Tongue (tissue), 2 donors: ENCODE data around the gene AXL. TPM values are rescaled to one million over a fixed set of nuclear protein-coding genes. Genes with fewer than 3 reads are reported as not detected.
"Not testable (repeated sequence)": the region's sequence is repeated elsewhere in the genome, so short reads cannot be mapped to it uniquely, and the experiment has no call there.

Source experiments
- DNase-seq: peaks from one replicate; pipeline ENCODE4 v3.0.0-alpha.2; 2015
- total RNA-seq: library from RNA; depleted of rRNA; stranded (reverse); fragments of >200 nt; gene quantifications from one replicate; pipeline ENCODE4 v1.2.3, GENCODE V29; 2014

Gene AXL
- total RNA-seq, 1 donor from 2014 or later, result 57.3 TPM

DNA sequence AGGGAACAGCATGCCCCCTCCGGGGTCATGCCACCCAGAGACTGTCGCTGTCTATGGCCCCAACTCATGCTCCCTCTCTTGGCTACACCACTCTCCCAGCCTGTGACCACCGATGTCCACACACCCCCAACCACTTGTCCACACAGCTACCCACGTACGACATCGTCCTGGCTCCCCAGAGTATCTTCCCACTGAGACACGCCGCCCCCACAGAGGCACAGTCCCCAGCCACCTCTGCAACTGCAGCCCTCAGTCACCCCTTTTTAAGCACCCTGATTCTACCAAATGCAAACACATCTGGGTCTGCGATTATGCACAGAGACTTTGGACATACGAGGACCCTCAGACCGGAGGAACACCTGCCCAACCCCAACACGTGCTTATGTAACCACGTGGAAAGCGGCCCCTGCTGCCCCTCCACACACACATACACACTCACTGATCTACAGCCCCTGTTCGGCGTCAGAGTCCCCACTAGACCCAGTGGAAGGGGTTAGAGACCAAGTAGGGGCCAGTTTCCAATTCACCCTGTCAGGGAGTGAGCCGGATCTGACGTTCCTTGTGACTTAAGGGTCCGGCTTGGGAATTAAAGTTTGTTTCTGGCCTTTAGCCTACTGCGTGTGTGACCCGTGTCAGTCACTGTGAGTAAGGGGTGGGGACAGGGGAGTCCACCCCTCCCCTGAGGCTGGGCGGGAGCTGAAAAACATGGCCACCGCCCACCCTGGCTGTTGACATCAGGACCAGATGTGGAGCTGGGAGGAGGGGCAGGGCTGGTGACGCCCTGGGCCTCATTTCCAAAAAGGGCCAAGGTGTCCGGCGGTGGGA lies 11.9 kb upstream of the AXL start:
- DNase-seq, result peak; percentile 68

DNA sequence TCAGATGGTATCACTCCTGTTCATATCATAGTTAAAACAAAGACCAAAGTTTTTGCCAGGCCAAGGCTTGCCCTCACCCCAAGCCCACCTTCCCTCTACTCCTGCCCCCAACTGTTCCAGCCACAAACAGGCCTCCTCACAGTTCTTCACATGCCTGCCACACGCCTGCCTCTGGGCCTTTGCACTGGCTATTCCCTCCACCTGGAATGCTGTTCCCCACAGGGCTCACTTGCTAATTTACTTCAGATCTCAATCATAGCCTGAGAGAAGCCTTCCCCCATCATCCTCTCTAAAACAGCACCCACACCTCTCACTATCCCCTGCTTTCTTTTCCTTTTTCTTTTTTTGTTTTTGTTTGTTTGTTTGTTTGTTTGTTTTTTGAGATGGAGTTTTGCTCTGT lies 4.9 kb upstream of the AXL start:
- no peak for DNase-seq

DNA sequence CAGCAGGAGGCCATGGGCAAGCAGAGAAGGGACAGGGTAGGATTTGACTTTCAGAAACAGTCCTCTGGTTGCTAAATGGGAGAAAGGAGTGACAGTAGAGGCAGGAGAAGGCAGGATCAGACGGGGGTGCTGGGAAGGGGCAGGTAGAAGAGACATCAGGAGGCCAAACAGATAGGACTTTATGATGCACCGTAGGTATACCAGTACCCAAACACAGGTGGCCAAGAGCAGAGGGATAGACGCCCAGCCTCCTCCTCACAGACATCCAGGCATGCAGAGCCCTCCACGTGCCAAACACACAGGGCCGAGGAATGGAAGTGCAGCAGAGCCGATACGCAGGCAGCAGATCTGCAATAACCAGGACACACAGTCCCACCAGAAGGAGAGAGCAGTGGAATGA lies 1.3 kb upstream of the AXL start:
- DNase-seq, result no peak

DNA sequence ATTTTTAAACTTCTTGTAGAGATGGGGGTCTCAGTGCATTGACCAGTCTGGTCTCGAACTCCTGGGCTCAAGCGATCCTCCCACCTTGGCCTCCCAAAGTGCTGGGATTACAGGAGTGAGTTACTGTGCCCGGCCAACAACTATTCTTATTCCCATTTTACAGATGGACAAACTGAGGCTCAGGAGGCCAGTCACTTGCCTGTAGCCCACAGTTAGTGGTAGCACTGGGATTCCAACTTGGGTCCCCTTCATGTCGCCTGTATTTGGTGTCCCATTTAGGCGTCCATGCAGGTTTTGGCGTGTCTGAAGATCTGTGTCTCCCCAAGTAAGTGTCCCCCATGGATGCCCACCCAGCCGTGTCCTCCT lies 791 bp upstream of the AXL start:
- no peak for DNase-seq

DNA sequence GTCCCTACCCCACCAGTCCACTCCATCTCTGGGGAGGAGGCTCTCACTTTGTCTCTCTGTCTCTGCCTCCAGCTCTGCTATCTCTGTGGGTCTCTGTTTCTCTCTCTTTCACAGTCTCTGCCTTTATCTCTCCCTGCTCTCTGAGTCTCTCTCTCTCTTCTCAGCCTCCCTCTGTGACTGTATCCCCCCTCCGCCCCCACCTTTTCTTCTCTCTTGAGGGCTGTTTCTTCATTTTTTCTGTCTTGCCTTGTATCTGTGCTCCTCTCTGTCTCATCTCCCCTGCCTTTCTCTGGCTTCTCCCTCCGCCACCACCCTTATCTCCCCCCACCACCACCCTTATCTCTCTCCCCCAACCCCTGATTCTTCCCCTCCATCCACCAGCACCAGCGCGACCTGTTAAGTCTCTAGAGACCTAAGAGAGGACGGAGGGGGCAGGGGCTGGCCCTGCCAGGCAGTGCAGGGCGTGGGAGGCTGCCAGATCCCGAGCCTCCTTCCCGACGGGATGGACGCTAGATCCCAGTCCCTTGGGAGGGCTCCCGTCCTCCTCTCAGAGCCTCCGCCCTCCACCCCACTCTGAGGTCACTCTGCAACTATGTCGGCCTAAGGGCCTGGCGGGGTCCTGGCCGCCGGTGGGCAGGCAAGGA lies 1.0 kb downstream of the AXL start:
- DNase-seq, result no peak

DNA sequence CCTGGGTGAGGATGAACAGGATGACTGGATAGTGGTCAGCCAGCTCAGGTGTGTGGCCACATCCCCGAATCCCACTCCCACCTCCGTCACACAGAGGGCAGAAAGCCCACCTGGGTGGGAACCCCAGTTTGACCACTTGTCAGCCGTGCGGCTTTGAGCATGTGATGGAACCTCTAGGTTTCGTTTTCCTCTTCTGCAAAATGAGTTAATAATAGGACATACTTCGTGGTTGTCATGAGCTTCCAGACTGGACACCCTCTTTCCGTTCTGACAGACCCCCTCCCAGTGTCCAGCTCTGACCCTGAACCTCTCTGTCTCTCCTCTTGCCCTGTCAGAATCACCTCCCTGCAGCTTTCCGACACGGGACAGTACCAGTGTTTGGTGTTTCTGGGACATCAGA lies 1.8 kb downstream of the AXL start:
- DNase-seq, result no peak

DNA sequence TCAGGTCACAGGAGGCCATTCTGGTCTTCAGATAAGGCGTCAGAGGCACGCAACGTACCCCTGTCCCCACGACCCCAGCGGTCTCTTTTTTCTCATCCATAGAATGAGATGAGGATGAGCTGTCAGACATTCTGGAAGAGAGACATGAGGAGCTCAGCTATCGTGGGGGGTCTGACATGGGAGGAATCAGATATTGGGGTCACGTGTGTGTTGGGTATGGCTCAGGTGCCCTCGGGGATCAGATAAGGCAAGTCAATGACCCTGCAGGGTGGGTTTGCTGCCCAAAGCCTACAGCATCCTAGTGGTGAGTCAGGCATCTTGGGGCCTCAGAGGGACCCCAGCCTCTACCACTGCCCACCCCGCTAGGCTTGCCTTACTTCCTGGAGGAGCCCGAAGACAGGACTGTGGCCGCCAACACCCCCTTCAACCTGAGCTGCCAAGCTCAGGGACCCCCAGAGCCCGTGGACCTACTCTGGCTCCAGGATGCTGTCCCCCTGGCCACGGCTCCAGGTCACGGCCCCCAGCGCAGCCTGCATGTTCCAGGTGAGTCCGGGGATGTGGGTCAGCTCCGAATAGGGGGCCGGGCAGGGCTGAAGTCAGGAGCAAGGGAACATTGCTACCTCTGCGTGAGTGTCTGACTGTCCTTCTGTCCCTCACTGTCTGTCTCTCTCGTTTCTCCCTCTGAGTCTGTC lies 2.6 kb downstream of the AXL start:
- no peak for DNase-seq

DNA sequence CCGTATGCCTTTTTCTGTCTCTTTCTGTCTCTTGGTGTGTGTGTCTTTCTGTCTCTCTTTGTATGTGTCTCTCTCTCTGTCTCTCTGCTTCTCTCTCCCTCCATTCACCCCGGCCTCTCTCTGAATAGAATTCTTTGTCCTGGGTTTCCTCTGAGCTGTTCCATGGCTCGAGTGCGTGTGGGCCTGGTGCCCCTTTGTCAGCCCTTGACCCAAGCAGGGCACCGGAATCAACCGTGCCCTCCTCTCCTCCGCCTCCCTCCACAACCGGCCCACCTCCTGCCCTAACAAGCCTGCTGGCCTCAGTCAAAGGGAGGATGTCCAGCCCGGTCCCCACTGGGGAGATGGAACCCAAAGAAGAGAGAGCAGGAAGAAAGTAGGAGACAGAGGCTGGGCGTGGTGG lies 3.2 kb downstream of the AXL start:
- DNase-seq, result no peak

DNA sequence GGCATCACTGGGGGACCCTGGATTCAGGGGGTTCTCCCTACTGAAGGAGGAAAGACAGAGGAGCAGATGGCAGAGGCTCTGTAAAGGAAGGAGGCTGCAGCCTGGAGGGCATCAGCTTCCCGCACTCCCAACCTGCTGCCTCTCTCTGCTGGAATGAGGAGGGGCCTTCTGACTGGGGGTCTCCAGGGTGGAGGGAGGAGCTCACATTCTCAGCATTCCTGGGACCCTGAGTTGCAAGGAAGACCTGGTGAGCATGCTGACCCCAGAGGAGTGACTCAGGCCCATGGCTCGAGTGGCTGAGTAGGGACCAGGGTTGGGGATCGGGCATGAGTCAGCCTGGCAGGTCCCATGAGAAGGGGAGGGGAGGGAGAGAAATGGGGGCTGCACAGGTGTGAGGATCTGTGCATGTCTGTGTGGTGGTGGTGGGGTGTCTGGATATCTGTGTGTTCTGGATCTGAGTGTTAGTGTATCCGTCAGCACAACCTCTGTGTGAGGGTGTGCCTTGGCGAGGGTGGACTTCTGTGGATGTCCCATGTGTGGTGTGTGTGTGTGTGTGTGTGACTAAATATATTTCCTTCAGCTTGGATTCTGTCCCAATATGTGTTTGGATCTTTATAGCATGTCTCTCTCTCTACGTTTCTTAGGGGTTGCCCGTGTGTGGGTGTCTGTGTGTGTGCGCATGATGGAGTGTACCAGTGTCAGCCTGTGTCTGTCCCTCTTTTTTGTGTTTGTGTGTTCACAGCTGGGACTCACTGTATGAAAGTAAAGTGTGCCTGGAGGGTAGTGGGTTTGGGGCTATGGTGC lies 4.6 kb downstream of the AXL start:
- DNase-seq, result no peak

DNA sequence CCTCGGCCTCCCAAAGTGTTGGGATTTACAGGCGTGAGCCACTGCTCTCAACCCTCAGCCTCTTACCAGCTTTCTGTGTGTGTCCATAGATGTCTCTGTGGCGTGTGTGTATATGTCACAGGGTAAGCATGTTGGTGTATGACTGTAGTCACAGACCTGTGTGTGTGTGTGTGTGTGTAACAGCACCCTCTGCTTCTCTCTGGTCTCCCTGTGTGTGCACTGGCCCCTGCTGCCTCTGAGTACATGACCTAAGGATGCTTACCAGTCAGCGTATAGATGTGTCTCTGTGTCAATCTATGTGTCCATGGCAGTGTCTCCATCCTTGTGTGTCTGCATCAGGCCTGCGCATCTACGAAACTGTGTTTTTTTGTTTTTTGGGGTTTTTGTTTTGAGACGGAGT lies 5.6 kb downstream of the AXL start:
- no peak for DNase-seq

DNA sequence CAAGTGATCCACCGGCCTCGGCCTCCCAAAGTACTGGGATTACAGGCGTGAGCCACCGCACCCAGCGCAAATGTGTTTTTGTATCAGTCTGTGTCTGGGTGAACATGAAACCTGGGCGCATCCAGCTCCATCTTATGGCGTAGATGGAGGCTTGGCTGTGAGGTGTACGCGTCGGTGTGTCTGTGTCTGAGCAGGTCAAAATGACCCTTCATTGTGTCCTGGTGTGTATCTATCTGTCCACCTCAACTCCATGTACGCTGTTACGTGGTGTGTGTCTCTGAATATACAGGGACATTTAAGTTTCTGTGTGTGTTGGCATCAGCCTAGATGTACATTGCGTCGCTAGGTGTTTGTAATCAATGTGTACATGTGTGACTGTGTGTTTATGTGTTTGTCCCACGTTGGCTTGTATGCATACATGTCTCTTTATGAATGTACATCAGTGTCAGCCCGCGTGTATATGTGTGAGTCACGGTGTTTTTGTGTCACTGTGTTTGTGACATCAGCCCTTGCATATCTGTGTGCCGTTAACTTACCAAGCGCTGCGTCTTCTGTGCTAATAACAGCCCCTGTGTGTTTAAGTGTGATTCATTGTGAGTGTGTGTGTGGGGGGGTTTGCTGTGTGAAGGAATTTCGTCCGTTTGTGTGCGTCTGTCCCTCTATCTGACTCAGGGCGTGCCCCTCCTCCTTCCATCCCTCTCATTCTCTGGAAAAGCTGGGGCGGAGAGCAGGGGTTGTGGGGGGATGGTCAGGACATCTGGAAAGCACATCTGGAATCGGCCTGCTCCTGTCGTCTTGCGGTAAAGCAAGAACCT lies 6.4 kb downstream of the AXL start:
- DNase-seq, result peak; percentile 89

DNA sequence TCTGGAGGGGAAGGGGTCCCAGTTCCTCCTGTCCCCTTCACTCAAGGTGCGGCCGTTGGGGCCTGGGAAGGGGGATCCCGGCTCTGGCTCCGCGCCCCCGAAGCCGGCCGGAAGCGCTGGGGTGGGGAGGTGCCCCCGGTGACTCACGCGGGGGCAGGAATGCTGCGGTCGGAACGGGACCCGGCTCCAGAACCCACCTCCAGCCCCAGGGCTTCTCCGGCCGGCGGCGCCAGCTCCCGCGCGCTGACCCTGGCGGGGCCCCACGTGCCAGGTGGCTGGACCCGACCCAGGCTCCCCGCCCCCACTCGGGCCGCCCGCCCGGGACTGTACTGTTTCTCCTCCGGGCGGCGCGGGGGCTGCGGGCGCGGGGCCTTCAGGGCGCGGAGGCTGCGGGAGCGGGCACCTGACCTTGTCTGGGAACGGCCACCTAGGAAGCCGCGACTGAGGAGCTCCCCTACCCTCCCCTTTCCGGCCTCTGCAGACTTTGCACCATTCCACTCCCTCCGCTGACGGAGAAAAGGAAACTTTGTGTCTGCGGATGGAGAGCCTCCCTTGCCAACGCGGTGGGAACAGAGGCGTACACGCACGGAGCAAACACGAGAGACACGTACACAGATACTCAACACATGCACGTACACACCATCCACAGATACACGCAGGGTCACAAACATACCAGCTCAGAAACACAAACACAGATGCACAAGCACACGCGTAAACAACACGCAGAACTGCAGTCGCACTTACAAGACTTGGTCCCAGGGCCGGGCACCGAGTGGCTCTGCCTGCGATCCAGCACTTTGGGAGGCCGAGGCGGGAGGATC lies 7.2 kb downstream of the AXL start:
- peak; percentile 81 for DNase-seq

DNA sequence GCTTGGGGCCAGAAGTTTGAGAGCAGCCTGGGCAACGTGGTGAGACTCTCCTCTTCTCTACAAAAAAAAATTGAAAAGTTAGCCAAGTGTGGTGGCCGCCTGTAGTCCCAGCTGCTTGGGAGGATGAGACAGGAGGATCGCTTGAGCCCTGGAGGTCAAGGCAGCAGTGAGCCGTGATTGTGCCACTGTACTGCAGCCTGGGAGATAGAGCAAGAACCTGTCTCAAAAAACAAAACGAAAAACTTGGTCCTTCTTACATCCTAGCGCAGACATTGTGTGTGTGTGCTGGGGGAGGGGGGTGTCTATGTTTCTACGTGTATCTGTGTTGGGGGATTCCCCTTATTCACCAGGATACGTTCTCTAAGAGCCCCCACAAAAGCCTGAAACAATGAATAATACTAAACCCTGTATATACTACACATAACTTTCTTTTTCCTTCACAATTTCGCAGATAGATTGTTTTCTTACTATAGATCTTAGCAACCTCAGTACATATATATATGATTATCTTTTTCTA lies 7.9 kb downstream of the AXL start:
- DNase-seq, result no peak

DNA sequence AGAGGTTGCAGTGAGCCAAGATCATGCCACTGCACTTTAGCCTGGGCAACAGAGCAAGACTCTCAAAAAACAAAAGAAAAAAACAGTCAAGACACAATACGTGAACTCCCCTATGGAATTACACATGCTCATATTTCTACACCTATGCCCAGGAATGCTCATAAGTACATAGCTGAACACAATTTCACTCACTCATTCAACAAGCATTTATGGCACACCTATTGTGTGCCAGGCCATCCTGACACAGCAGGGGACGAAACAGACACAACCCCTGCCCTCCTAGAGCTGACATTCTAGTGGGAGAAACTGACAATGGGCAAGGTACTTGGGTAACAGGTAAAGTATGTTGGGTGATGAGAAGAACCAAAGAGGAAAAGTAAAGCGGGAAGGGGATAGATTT lies 9.5 kb downstream of the AXL start:
- DNase-seq, result no peak

DNA sequence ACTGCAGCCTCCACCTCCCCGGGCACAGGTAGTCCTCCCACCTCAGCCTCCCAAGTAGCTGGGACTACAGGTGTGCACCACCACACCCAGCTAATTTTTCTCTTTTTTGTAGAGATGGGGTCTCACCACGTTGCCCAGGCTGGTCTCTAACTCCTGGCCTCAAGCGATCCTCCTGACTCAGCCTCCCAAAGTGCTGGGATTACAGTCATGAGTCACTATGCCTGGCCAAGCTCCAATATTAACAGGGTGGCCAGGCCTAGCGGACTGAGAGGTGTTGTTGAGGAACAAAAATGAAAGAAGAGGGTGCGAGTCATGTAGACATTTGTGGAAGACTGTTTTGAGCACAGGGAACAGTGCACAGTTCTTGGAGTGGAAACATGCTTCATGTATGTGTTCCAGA lies 10.3 kb downstream of the AXL start:
- DNase-seq, result not testable (repeated sequence)

DNA sequence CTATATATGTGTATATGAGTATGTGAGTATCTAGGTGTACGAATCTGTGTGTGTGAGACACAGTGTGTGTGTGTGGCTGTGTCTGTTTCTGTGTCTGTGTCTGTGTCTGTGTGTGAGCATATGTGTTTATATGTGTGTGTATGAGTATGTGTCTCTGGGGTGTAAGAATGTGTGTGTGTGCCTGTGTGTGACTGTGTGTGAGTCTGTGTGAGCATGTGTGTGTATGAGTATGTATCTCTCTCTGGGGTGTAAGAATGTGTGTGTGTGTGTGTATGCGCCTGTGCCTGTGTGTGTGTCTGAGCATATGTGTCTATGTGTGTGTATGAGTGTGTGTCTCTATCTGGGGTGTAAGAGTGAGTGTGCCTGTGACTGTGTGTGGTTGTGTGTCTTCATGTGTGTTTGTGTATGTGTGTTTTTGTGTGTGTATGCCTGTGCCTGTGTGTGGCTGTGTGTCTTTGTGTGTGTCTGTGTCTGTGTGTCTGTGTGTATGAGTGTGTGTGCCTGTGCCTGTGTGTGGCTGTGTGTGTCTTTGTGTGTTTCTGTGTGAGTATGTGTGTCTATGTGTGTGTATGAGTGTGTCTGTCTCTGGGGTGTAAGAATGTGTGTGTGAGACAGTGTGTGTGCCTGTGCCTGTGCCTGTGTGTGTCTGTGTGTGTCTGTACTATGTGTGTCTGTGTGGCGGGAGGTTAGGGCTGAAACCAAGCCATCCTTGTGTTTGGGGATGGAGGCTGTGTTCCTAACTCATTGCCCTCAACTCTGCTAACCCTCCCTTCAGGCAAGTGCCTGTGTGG lies 11.2 kb downstream of the AXL start:
- DNase-seq, result no peak

DNA sequence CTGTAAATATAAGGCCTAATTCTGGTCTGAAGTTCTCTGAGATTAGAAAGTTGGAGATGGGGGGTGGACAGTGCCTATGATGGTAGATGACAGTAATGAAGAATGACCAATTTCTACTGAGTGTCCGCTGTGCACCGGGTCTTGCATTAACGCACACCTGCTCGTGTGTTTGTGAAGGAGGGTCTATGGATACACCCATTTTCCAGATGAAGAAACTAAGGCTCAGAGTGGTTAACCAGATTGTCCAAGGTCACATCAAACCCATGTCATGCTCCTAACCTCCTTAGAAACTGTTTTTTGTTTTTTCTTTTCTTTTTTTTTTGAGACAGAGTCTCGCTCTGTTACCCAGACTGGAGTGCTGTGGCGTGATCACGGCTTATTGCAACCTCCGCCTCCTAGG lies 13.7 kb downstream of the AXL start:
- no peak for DNase-seq

DNA sequence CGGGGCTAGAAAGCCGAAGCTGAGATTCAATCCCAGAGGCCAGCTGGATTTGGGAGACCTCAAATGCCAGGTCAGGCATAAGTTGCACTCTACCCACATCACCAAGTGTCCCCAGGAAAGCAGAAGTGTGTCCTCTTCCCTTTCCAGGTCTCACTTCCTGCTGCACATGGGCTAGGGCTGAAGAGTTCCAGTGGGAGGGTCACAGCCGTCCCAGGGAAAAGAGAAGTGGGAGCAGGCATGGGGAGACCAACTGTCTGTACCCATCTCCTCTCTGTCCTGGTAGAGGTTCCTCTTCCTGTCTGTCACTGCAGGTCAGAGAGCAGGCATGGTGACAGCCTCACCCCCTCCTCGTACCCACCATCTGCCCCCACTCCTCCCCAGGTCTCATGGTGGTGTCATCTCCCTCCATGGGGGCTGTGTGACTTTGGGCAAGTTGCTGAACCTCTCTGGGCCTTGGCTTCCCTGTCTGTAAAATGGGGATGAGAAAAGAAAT lies 14.8 kb downstream of the AXL start:
- DNase-seq, result no peak

DNA sequence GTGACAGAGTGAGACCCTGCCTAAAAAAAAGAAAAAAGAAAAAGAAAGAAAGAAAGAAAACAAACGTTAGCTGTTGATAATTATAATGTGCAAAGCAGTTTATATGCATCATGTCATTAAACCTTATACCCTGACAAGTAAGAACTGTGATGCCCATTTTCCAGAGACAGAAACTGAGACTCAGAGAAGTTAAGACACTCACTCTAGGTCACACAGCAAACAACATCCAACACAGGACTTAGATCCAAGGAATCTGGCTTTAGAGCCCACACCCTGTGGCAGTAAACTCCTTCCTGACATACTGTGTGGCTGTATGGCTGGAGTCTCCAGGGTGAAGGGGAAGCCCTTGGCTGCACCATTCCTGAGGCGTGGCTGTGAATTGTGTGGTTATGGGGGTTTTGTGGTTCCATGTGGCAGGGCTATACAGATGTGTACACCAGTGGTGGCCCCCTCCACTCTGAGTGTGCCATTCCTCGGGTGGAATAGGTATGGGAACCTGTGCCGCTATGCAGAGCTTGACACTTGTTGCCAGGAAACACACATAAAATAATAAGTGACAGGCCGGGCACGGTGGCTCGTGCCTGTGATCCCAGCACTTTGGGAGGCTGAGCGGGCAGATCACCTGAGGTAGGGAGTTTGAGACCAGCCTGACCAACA lies 15.6 kb downstream of the AXL start:
- no peak for DNase-seq
